Endothelial cell of umbilical vein (primary cell): ENCODE measurements around the gene ZNF768. TPM values are rescaled to one million over a fixed set of nuclear protein-coding genes. Genes with fewer than 3 reads are reported as not detected.

Experiments
- BruUV-seq: library from RNA; stranded (reverse); fragments of 400-500 nt; replicated peaks from 2 replicates; lab custom pipeline; 2021; lab: Mats Ljungman, UMichigan
- CTCF ChIA-PET: fragments of 300-600, 350-600 bp; sonication (Branson Sonifier 250); formaldehyde crosslinking; loops from one replicate; lab custom pipeline; 2021; ENCODE audit warnings: antibody characterized with exemption, inconsistent platforms; lab: Charles Lee
- POLR2A ChIA-PET: fragments of 300-600, 350-600 bp; sonication (Branson Sonifier 250); formaldehyde crosslinking; loops from one replicate; lab custom pipeline; 2021; ENCODE audit warnings: antibody characterized with exemption, inconsistent platforms; lab: Charles Lee
- DNase-seq: peaks from one replicate; pipeline ENCODE4 v3.0.0-alpha.2; 2011; ENCODE audit warnings: low read depth, low spot score
- FAIRE-seq: peaks from 2 replicates; lab custom pipeline; 2011; peaks lifted over from hg19 to GRCh38; lab: Jason Lieb, UNC
- H2AFZ ChIP-seq: 2 replicates; pipeline ENCODE4 v1.6.0; 2012; ENCODE audit warnings: low read depth, low read length, control low read depth, inconsistent platforms
- H3K27ac ChIP-seq: 2 replicates; pipeline ENCODE4 v1.5.1; 2011; ENCODE audit warnings: low read depth, mild to moderate bottlenecking, control low read depth, low read length, moderate library complexity; ENCODE audit not compliant: insufficient read depth
- H3K27me3 ChIP-seq, 2 experiments: 2 replicates each; pipeline versions ENCODE4 v1.6.0 to v1.6.1; 2011; ENCODE audit warnings: low read length in 2 of 2, mixed read lengths in 1 of 2; ENCODE audit not compliant: control insufficient read depth in 2 of 2, insufficient read depth in 2 of 2
- H3K36me3 ChIP-seq, 2 experiments: 2 replicates in 1 of 2; 3 replicates in 1 of 2; pipeline ENCODE4 v1.5.1; 2011; ENCODE audit warnings: low read length in 2 of 2, mild to moderate bottlenecking in 1 of 2, moderate library complexity in 1 of 2; ENCODE audit not compliant: control insufficient read depth in 2 of 2, insufficient read depth in 2 of 2; ENCODE audit errors: extremely low read depth in 1 of 2
- H3K4me1 ChIP-seq: 3 replicates; pipeline ENCODE4 v1.5.1; 2011; ENCODE audit warnings: mild to moderate bottlenecking, low read length; ENCODE audit not compliant: control insufficient read depth, insufficient read depth; ENCODE audit errors: extremely low read depth
- H3K4me2 ChIP-seq: 2 replicates; pipeline ENCODE4 v1.6.1; 2011; ENCODE audit warnings: low read length, control low read depth, mixed read lengths; ENCODE audit not compliant: insufficient read depth
- H3K4me3 ChIP-seq, 3 experiments: fragments of 200-600 bp in 1 of 3; sonication (generic), shearing (Covaris generic) in 1 of 3; replicated peaks in 1 of 3; 2 replicates each; pipeline ENCODE4 v1.5.1; 2011 to 2016; ENCODE audit warnings: control low read depth in 3 of 3, low read length in 3 of 3, mild to moderate bottlenecking in 2 of 3, inconsistent platforms in 1 of 3, low read depth in 1 of 3, moderate library complexity in 1 of 3; ENCODE audit not compliant: insufficient read depth in 1 of 3
- H3K79me2 ChIP-seq: 2 replicates; pipeline ENCODE4 v1.6.0; 2012; ENCODE audit warnings: low read length, inconsistent platforms; ENCODE audit not compliant: control insufficient read depth, insufficient read depth
- H3K9ac ChIP-seq: replicated peaks from 2 replicates; pipeline ENCODE3; 2011; ENCODE audit warnings: low read length, control low read depth; ENCODE audit not compliant: insufficient read depth; ENCODE audit errors: extremely low read depth
- H3K9me1 ChIP-seq: replicated peaks from 3 replicates; pipeline ENCODE4 v1.6.0; 2011; ENCODE audit warnings: mild to moderate bottlenecking, low read length; ENCODE audit not compliant: control insufficient read depth, insufficient read depth; ENCODE audit errors: extremely low read depth
- H3K9me3 ChIP-seq: replicated peaks from 2 replicates; pipeline ENCODE4 v1.5.1; 2012; ENCODE audit warnings: low read length, inconsistent platforms; ENCODE audit not compliant: control insufficient read depth, insufficient read depth
- H4K20me1 ChIP-seq: replicated peaks from 2 replicates; pipeline ENCODE3; 2011; ENCODE audit warnings: mild to moderate bottlenecking, low read length; ENCODE audit not compliant: control insufficient read depth, insufficient read depth; ENCODE audit errors: extremely low read depth
- JUN ChIP-seq: IDR thresholded peaks from 2 replicates; pipeline ENCODE4 v1.6.1; 2011; ENCODE audit warnings: borderline replicate concordance, low read depth; ENCODE audit not compliant: insufficient read length, insufficient read depth
- MAX ChIP-seq: IDR thresholded peaks from 2 replicates; pipeline ENCODE4 v1.6.1; 2011; ENCODE audit not compliant: insufficient read depth, insufficient read length
- MYC ChIP-seq: IDR thresholded peaks from one replicate; pipeline ENCODE4 v1.6.1; 2011; ENCODE audit warnings: mild to moderate bottlenecking, low read depth, low read length
- POLR2A ChIP-seq: IDR thresholded peaks from 2 replicates; pipeline ENCODE4 v1.6.1; 2012; ENCODE audit warnings: low read depth, mild to moderate bottlenecking, control low read depth, low read length
- POLR2AphosphoS5 ChIP-seq: IDR thresholded peaks from 2 replicates; pipeline ENCODE4 v1.6.1; 2012; ENCODE audit warnings: low read depth, mild to moderate bottlenecking, control low read depth, low read length, moderate library complexity; ENCODE audit not compliant: insufficient read depth
- dilution Hi-C: fragments of 300-500 bp; cut with MboI; formaldehyde crosslinking; loops from one replicate; pipeline ENCODE4 v1.15.0; 2019; ENCODE audit warnings: low sequenced_read_pairs; ENCODE audit not compliant: extremely low pct_ligation_motif_present
- intact Hi-C: fragments of 100-400 bp; cut with micrococcal nuclease; formaldehyde crosslinking; loops from one replicate; pipeline ENCODE4 v1.10.0; 2022
- polyA plus RNA-seq, 4 experiments: library from polyadenylated mRNA; depleted of rRNA in 3 of 4; stranded (reverse) in 3 of 4; unstranded in 1 of 4; fragments of >200 nt; gene quantifications; 2 replicates each; pipeline versions ENCODE4 v1.2.1 to v1.2.3, GENCODE V29; 2011 to 2012; ENCODE audit warnings: missing spikeins in 1 of 4
- total RNA-seq: library from RNA; stranded (reverse); gene quantifications from 2 replicates; pipeline ENCODE4 v1.2.3, GENCODE V29; 2021

The ZNF768 gene
- total and polyA plus RNA-seq, 2 donors (not counting 3 experiments of a cell fraction or from before 2014, with no cell fraction given): 24.2 to 24.7 TPM

- CTCF ChIA-PET: interaction anchor here (1.0 to 1.5 kb wide), 4 partner anchors 10 to 95 kb away, joined by 3 to 5 read pairs (median 4); partner anchors contain the start of genes DCTPP1 and ZNF747
- H3K36me3 ChIP-seq: no peaks in the 10 kb centered on the region
- H3K4me3 ChIP-seq: no peak overlapping the region
- DNase-seq (no peak), FAIRE-seq (no peak)
- no peak for TF ChIP-seq JUN
- no peak for TF ChIP-seq MYC
- TF ChIP-seq POLR2AphosphoS5: no peak
- no peak for TF ChIP-seq POLR2A
- TF ChIP-seq MAX: no peak
- POLR2A ChIA-PET: interaction anchor here (1.3 kb wide), 1 partner anchor 34 kb away, joined by 3 read pairs; the partner anchor contains the start of gene ZNF764
- no peaks in the 10 kb centered on the region for H3K79me2 ChIP-seq
- intact Hi-C loops: loop anchor here (5.0 kb wide), 2 partner anchors 132 to 172 kb away; partner anchors contain the start of genes FBRS and SRCAP
- no peaks in the 10 kb centered on the region for H3K9me1 ChIP-seq
- dilution Hi-C loops: no loop called here
- no peak overlapping the region for H3K4me2 ChIP-seq
- H3K27me3 ChIP-seq: no peaks in the 10 kb centered on the region
- H2AFZ ChIP-seq: no peak overlapping the region
- BruUV-seq: no TSS peak
- no peaks in the 10 kb centered on the region for H4K20me1 ChIP-seq
- no peak overlapping the region for H3K9ac ChIP-seq
- H3K27ac ChIP-seq: no peak overlapping the region
- no peaks in the 10 kb centered on the region for H3K9me3 ChIP-seq
- H3K4me1 ChIP-seq: peaks cover 4% of the 10 kb centered on the region
Measured at GRCh38 chr16:30524575-30525568, 1.5 kb downstream of the ZNF768 start.
